Pancreas (tissue), 10 donors: ENCODE results near the gene TSSK2. TPM values are rescaled to one million over a fixed set of nuclear protein-coding genes. Genes with fewer than 3 reads are reported as not detected.

Experiments
- ATAC-seq, 4 donors: fragments of 200-7000 bp; cut with Tn5 transposase; one replicate each; pipeline versions ENCODE4 v1.8.0 to v1.9.1; 2020; ENCODE audit warnings: mild to moderate bottlenecking in 4 of 4, moderate library complexity in 4 of 4
- DNase-seq, 6 donors: peaks; one replicate each; pipeline ENCODE4 v3.0.0-alpha.2; 2020
- FAIRE-seq: peaks from 2 replicates; lab custom pipeline; 2012; peaks lifted over from hg19 to GRCh38; lab: Jason Lieb, UNC
- H3K27ac ChIP-seq, 4 donors: fragments of 200-600 bp; sonication (generic); 1 replicate in 3 of 4; 2 replicates in 1 of 4; pipeline versions ENCODE4 v1.5.0 to v1.8.0; 2020
- H3K27me3 ChIP-seq, 4 donors: fragments of 200-600 bp; one replicate each; pipeline ENCODE4 v1.8.0; 2021
- H3K36me3 ChIP-seq, 3 donors: fragments of 200-600 bp; sonication (generic) in 1 of 3; one replicate each; pipeline versions ENCODE4 v1.5.0 to v1.8.0; 2020 to 2021
- H3K4me1 ChIP-seq, 3 donors: fragments of 200-600 bp; one replicate each; pipeline ENCODE4 v1.8.0; 2021
- H3K4me3 ChIP-seq, 4 donors: fragments of 200-600 bp; sonication (generic) in 2 of 4; one replicate each; pipeline versions ENCODE4 v1.5.0 to v1.8.0; 2020 to 2021
- H3K9me3 ChIP-seq, 4 donors: fragments of 200-600 bp; one replicate each; pipeline ENCODE4 v1.8.0; 2021
- CTCF ChIP-seq, 4 donors: fragments of 200-600 bp; sonication (generic) in 3 of 4; IDR thresholded peaks; one replicate each; pipeline versions ENCODE4 v1.5.0 to v1.8.0; 2021; ENCODE audit warnings: antibody characterized with exemption in 4 of 4
- WGBS, 2 donors: extraction: QIAGEN DNeasy Blood & Tissue Kit; methylation state at CpG; one replicate each; pipeline ENCODE4 v1.1.7; 2013; 5-methylcytosine and 5-hydroxymethylcytosine counted together
- intact Hi-C, 3 donors: fragments of 100-400 bp; cut with DNase I; formaldehyde crosslinking; loops; one replicate each; pipeline versions ENCODE4 v1.11.1 to v1.14.2; 2022
- polyA plus RNA-seq, 2 donors: library from polyadenylated mRNA; stranded (reverse); fragments of 200-250 nt; gene quantifications; one replicate each; pipeline ENCODE4 v1.2.3, GENCODE V29; 2013
- total RNA-seq, 6 donors: library from RNA; stranded (reverse); fragmentation: NEBNext Ultra II Directional in 4 of 6; extraction: Animal tissue kit (Norgen Biotek cat#: 25700) in 4 of 6; gene quantifications; one replicate each; pipeline versions ENCODE4 v1.2.1 to v1.2.4, GENCODE V29; 2021 to 2023
- donor health status: healthy with polysubstance abuse.
- donor health status: DM: no; HTN: no; CAD: no; lungs with moderate emphysema.
- donor health status: DM: no; HTN: no; CAD: no.
- donor health status: control.
- donor health status: control.
- donor health status: Bipolar disorder and iron deficiency.
- donor health status: DM: yes; HTN: yes; CAD: no.
- donor health status: DM: no; HTN: no; CAD: no.
- donor health status: DM: no; HTN: no; CAD: no.
- donor health status: DM: yes; HTN: yes; CAD: no.

The TSSK2 gene
- total and polyA plus RNA-seq, 8 donors, result 0.08 to 0.31 (median 0.18) TPM; not detected in 4

GRCh38 chr22:19113429-19113828, 17.7 kb upstream of the TSSK2 start:
- ATAC-seq (no peak), DNase-seq (no peak), FAIRE-seq (no peak)
- Histone ChIP-seq H3K4me1 (peaks cover 13 to 37% (median 30%) of the 10 kb centered on the region in 3 donors), H3K9me3 (no peaks in the 10 kb centered on the region), H3K4me3 (no peak overlapping the region), H3K36me3 (no peaks in the 10 kb centered on the region), H3K27me3 (no peaks in the 10 kb centered on the region), H3K27ac (no peak overlapping the region)
- no peak for TF ChIP-seq CTCF (IDR thresholded peaks at IDR 0.05)
- 97 to 98% methylated on average over 5 of the region's 5 CpGs for WGBS, 2 donors
- intact Hi-C loops, result no loop called here

GRCh38 chr22:19114984-19115552, 16.0 kb upstream of the TSSK2 start:
- FAIRE-seq (no peak), ATAC-seq (no peak), DNase-seq (peak in 1 of 6 donors; percentile 48)
- H3K4me3 ChIP-seq, result no peak overlapping the region
- H3K9me3 ChIP-seq, result no peaks in the 10 kb centered on the region
- intact Hi-C loops, result no loop called here
- no peaks in the 10 kb centered on the region for H3K27me3 ChIP-seq
- 65 to 90% methylated on average over 4 of the region's 4 CpGs for WGBS, 2 donors
- no peak overlapping the region for H3K27ac ChIP-seq
- no peaks in the 10 kb centered on the region for H3K36me3 ChIP-seq
- TF ChIP-seq CTCF (IDR thresholded peaks at IDR 0.05), result no peak
- peaks cover 7 to 39% (median 29%) of the 10 kb centered on the region in 3 donors for H3K4me1 ChIP-seq

- intact Hi-C loops, result no loop called here
- ATAC-seq (no peak), FAIRE-seq (no peak), DNase-seq (no peak)
- no peak for TF ChIP-seq CTCF (IDR thresholded peaks at IDR 0.05)
- Histone ChIP-seq H3K27ac (no peak overlapping the region), H3K36me3 (no peaks in the 10 kb centered on the region), H3K27me3 (no peaks in the 10 kb centered on the region), H3K4me1 (peaks cover 8 to 39% (median 30%) of the 10 kb centered on the region in 3 donors), H3K9me3 (no peaks in the 10 kb centered on the region), H3K4me3 (no peak overlapping the region)
- WGBS, 2 donors, result 55 to 69% methylated on average over 4 of the region's 4 CpGs
Measured at GRCh38 chr22:19115628-19116027, 15.5 kb upstream of the TSSK2 start.

- no peak for TF ChIP-seq CTCF (IDR thresholded peaks at IDR 0.05)
- Histone ChIP-seq H3K9me3 (no peaks in the 10 kb centered on the region), H3K4me3 (no peak overlapping the region), H3K36me3 (no peaks in the 10 kb centered on the region), H3K4me1 (peaks cover 8 to 42% (median 30%) of the 10 kb centered on the region in 3 donors), H3K27me3 (no peaks in the 10 kb centered on the region), H3K27ac (no peak overlapping the region)
- intact Hi-C loops, result no loop called here
- ATAC-seq (peak in 3 of 4 donors; percentile 1 to 24 (median 9)), FAIRE-seq (no peak), DNase-seq (peak in 2 of 6 donors; percentile 52 to 53)
- WGBS, 2 donors, result 26 to 30% methylated on average over 9 of the region's 9 CpGs
Measured at GRCh38 chr22:19117111-19117512, 14.0 kb upstream of the TSSK2 start.

GRCh38 chr22:19118329-19118880, 12.7 kb upstream of the TSSK2 start:
- intact Hi-C loops, result no loop called here
- H3K9me3 ChIP-seq, result no peaks in the 10 kb centered on the region

More at GRCh38 chr22:19118329-19118880, 12.7 kb upstream of the TSSK2 start:
- no peak for ATAC-seq
- peak in 2 of 6 donors; percentile 65 to 68 for DNase-seq
- H3K36me3 ChIP-seq, result no peaks in the 10 kb centered on the region
- peaks cover 13 to 45% (median 30%) of the 10 kb centered on the region in 3 donors for H3K4me1 ChIP-seq
- no peak for TF ChIP-seq CTCF (IDR thresholded peaks at IDR 0.05)
- FAIRE-seq, result no peak
- no peaks in the 10 kb centered on the region for H3K27me3 ChIP-seq
- H3K27ac ChIP-seq, result no peak overlapping the region
- H3K4me3 ChIP-seq, result no peak overlapping the region
- 43 to 53% methylated on average over 4 of the region's 4 CpGs for WGBS, 2 donors
